SHP77 (cell line): ENCODE data around the gene CREBBP.

ENCODE experiments used
- DNase-seq, 2 experiments: peaks; one replicate each; lab custom pipeline; 2025; lab: John Stamatoyannopoulos, UW

Gene CREBBP

GRCh38 chr16:3713587-3714242 lies 166.8 kb downstream of the CREBBP start:
- no peak for DNase-seq

- no peak for DNase-seq
Observed at GRCh38 chr16:3712861-3713372, 167.6 kb downstream of the CREBBP start.

- no peak for DNase-seq
Observed at GRCh38 chr16:3706253-3707012, 174.1 kb downstream of the CREBBP start.

GRCh38 chr16:3702082-3702481 lies 178.4 kb downstream of the CREBBP start:
- DNase-seq = no peak

- DNase-seq = no peak
Observed at GRCh38 chr16:3701531-3701930, 179.0 kb downstream of the CREBBP start.

- DNase-seq = no peak
Observed at GRCh38 chr16:3698941-3699340, 181.6 kb downstream of the CREBBP start.

GRCh38 chr16:3696425-3697218 lies 183.9 kb downstream of the CREBBP start:
- no peak for DNase-seq

- no peak for DNase-seq
Observed at GRCh38 chr16:3695610-3696369, 184.7 kb downstream of the CREBBP start.

GRCh38 chr16:3694051-3694450 lies 186.5 kb downstream of the CREBBP start:
- DNase-seq = no peak

GRCh38 chr16:3691761-3692160 lies 188.8 kb downstream of the CREBBP start:
- DNase-seq = no peak

GRCh38 chr16:3690980-3691720 lies 189.4 kb downstream of the CREBBP start:
- no peak for DNase-seq

GRCh38 chr16:3690470-3690928 lies 190.0 kb downstream of the CREBBP start:
- DNase-seq = peak; percentile 69 to 72

GRCh38 chr16:3689731-3690130 lies 190.8 kb downstream of the CREBBP start:
- DNase-seq = no peak

GRCh38 chr16:3687792-3688191 lies 192.7 kb downstream of the CREBBP start:
- no peak for DNase-seq

GRCh38 chr16:3687021-3687420 lies 193.5 kb downstream of the CREBBP start:
- no peak for DNase-seq

GRCh38 chr16:3681206-3681605 lies 199.3 kb downstream of the CREBBP start:
- DNase-seq = no peak

GRCh38 chr16:3677994-3678393 lies 202.5 kb downstream of the CREBBP start:
- DNase-seq = no peak

GRCh38 chr16:3675601-3676130 lies 204.8 kb downstream of the CREBBP start:
- no peak for DNase-seq
